Measurements from ENCODE around the gene EFNA2. TPM values are rescaled to one million over a fixed set of nuclear protein-coding genes. Genes with fewer than 3 reads are reported as not detected.

The EFNA2 gene
- polyA plus RNA-seq, 1 donor (not counting 4 experiments of a cell fraction or from before 2014, with no cell fraction given): not detected

GRCh38 chr19:1284979-1285736 lies 515 bp upstream of the EFNA2 start:
- H2AFZ ChIP-seq (ENCODE audit: control insufficient read depth, low read length): no peak overlapping the region
- no peaks in the 10 kb centered on the region for H3K9me3 ChIP-seq (ENCODE audit: control insufficient read depth, low read depth, low read length)
- H3K27ac ChIP-seq (ENCODE audit: control insufficient read depth, insufficient read depth, low read length): no peak overlapping the region
- H4K20me1 ChIP-seq (ENCODE audit: control insufficient read depth, extremely low read depth, insufficient read depth, low read length): peaks cover 5% of the 10 kb centered on the region
- no peak overlapping the region for H3K4me3 ChIP-seq (ENCODE audit: control insufficient read depth in 2 of 3, extremely low read depth in 1 of 3, insufficient read depth in 2 of 3, low read depth in 1 of 3, low read length in 3 of 3)
- dilution Hi-C loops (cut with MboI; ENCODE audit: extremely low pct_ligation_motif_present, low sequenced_read_pairs): no loop called here
- no peak for FAIRE-seq
- H3K4me2 ChIP-seq (ENCODE audit: control insufficient read depth, extremely low read depth, insufficient read depth, low read depth, low read length): no peak overlapping the region
- no peak for DNase-seq (ENCODE audit: low read depth, low spot score)
- no peaks in the 10 kb centered on the region for H3K9me1 ChIP-seq (ENCODE audit: control insufficient read depth, extremely low read depth, insufficient read depth, low read length)
- TF ChIP-seq, protein P1, sequence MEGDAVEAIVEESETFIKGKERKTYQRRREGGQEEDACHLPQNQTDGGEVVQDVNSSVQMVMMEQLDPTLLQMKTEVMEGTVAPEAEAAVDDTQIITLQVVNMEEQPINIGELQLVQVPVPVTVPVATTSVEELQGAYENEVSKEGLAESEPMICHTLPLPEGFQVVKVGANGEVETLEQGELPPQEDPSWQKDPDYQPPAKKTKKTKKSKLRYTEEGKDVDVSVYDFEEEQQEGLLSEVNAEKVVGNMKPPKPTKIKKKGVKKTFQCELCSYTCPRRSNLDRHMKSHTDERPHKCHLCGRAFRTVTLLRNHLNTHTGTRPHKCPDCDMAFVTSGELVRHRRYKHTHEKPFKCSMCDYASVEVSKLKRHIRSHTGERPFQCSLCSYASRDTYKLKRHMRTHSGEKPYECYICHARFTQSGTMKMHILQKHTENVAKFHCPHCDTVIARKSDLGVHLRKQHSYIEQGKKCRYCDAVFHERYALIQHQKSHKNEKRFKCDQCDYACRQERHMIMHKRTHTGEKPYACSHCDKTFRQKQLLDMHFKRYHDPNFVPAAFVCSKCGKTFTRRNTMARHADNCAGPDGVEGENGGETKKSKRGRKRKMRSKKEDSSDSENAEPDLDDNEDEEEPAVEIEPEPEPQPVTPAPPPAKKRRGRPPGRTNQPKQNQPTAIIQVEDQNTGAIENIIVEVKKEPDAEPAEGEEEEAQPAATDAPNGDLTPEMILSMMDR (optimal IDR thresholded peaks at IDR 0.05 in 1 of 3, IDR thresholded peaks at IDR 0.05 in 1 of 3, conservative IDR thresholded peaks at IDR 0.05 in 1 of 3; ENCODE audit: extremely low read depth in 1 of 3, insufficient read depth in 2 of 3, low read length in 3 of 3): no peak
- peak; percentile 83 for TF ChIP-seq EZH2 (IDR thresholded peaks at IDR 0.05; ENCODE audit: low read length)
- H3K4me1 ChIP-seq (ENCODE audit: control insufficient read depth, extremely low read depth, insufficient read depth, low read length): no peaks in the 10 kb centered on the region
- no peaks in the 10 kb centered on the region for H3K79me2 ChIP-seq (ENCODE audit: control insufficient read depth, insufficient read depth, low read length)
- H3K36me3 ChIP-seq (ENCODE audit: control insufficient read depth in 2 of 2, extremely low read depth in 1 of 2, insufficient read depth in 2 of 2, low read length in 2 of 2): peaks cover 1 to 2% of the 10 kb centered on the region in 2 experiments
- H3K9ac ChIP-seq (ENCODE audit: control insufficient read depth, extremely low read depth, insufficient read depth, low read length): no peak overlapping the region
- peaks cover 68% of the 10 kb centered on the region for H3K27me3 ChIP-seq (ENCODE audit: control insufficient read depth, extremely low read depth, insufficient read depth, low read length)

DNA sequence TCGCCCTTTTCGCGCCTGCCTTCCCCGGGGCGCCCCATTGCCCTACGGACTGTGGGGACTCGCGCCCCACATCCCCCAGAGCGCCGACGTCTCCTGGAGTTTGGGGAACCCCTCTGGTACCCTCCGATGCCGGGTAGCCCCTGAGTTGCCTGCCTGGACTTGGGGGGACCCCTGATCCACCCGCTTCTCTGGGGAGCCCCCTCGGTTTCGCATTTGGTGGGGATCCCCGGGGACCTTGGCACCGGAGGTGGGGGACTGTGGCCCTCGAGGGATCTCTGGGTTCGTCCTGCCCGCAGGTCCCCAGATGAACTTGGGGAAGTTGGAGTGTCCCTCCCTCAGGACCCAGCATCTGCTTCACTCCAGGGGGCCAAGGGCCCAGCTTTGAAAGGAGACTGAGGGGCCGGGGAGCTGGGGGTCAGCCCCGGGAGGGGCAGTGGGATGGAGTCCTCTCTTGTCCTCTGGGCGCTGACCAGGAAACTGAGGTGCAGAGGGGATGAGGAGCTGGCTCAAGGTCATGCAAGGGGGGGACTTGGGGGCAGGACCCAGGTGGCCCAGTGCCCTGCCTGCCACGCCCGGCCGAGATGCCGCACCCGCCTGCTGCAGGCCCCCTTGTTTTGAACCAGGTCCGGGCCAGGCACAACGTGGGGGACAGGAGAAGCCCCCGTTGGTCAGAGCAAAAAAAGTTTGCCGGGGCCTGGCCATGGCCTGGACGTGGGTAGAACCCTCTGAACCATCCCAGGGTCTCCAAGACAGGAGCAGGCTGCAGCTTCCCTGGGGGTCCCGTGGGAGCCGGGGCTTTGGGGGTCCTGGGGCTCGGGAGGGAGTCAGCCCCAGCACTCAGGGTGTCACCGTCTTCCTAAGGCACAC lies 1.0 kb downstream of the EFNA2 start:
- Histone ChIP-seq H3K27me3 (ENCODE audit: control insufficient read depth, extremely low read depth, insufficient read depth, low read length) (peaks cover 83% of the 10 kb centered on the region), H3K9ac (ENCODE audit: control insufficient read depth, extremely low read depth, insufficient read depth, low read length) (no peak overlapping the region), H3K9me3 (ENCODE audit: control insufficient read depth, low read depth, low read length) (no peaks in the 10 kb centered on the region), H3K4me3 (ENCODE audit: control insufficient read depth in 2 of 3, extremely low read depth in 1 of 3, insufficient read depth in 2 of 3, low read depth in 1 of 3, low read length in 3 of 3) (no peak overlapping the region), H2AFZ (ENCODE audit: control insufficient read depth, low read length) (no peak overlapping the region), H3K79me2 (ENCODE audit: control insufficient read depth, insufficient read depth, low read length) (no peaks in the 10 kb centered on the region), H3K4me2 (ENCODE audit: control insufficient read depth, extremely low read depth, insufficient read depth, low read depth, low read length) (no peak overlapping the region), H3K36me3 (ENCODE audit: control insufficient read depth in 2 of 2, extremely low read depth in 1 of 2, insufficient read depth in 2 of 2, low read length in 2 of 2) (no peaks in the 10 kb centered on the region), H3K4me1 (ENCODE audit: control insufficient read depth, extremely low read depth, insufficient read depth, low read length) (no peaks in the 10 kb centered on the region), H3K9me1 (ENCODE audit: control insufficient read depth, extremely low read depth, insufficient read depth, low read length) (no peaks in the 10 kb centered on the region), H4K20me1 (ENCODE audit: control insufficient read depth, extremely low read depth, insufficient read depth, low read length) (peaks cover 3% of the 10 kb centered on the region), H3K27ac (ENCODE audit: control insufficient read depth, insufficient read depth, low read length) (no peak overlapping the region)
- DNase-seq (ENCODE audit: low read depth, low spot score) (no peak), FAIRE-seq (no peak)
- TF ChIP-seq, protein P1 (optimal IDR thresholded peaks at IDR 0.05 in 1 of 3, IDR thresholded peaks at IDR 0.05 in 1 of 3, conservative IDR thresholded peaks at IDR 0.05 in 1 of 3; ENCODE audit: extremely low read depth in 1 of 3, insufficient read depth in 2 of 3, low read length in 3 of 3): no peak
- TF ChIP-seq EZH2 (IDR thresholded peaks at IDR 0.05; ENCODE audit: low read length): peak; percentile 75
- dilution Hi-C loops (cut with MboI; ENCODE audit: extremely low pct_ligation_motif_present, low sequenced_read_pairs): no loop called here
